WTC11 (cell line): ENCODE measurements around the gene IGFBP2. TPM values are rescaled to one million over a fixed set of nuclear protein-coding genes. Genes with fewer than 3 reads are reported as not detected.

ENCODE experiments used
- ATAC-seq: fragments of 200-7000 bp; cut with Tn5 transposase; 2 replicates; pipeline ENCODE4 v1.10.0; 2021; ENCODE audit warnings: mild to moderate bottlenecking, moderate library complexity
- CTCF ChIA-PET: fragments of 300-600 bp; sonication (Branson Sonifier 250); formaldehyde crosslinking; loops from one replicate; lab custom pipeline; 2021; ENCODE audit warnings: antibody characterized with exemption; lab: Charles Lee
- POLR2A ChIA-PET: fragments of 350-600 bp; sonication (Branson Sonifier 250); formaldehyde crosslinking; loops from one replicate; lab custom pipeline; 2021; ENCODE audit warnings: antibody characterized with exemption; lab: Charles Lee
- DNase-seq: peaks from one replicate; pipeline ENCODE4 v3.0.0; 2021; ENCODE audit warnings: low spot score
- H3K27ac Mint-ChIP-seq: 2 replicates; pipeline ENCODE4 v1.8.0; 2021; ENCODE audit warnings: mixed read lengths
- H3K27me3 Mint-ChIP-seq: 2 replicates; pipeline ENCODE4 v1.8.0; 2021; ENCODE audit warnings: low read depth, mild to moderate bottlenecking, moderate library complexity, mixed read lengths
- H3K36me3 Mint-ChIP-seq: 2 replicates; pipeline ENCODE4 v1.8.0; 2021; ENCODE audit warnings: mixed read lengths
- H3K4me1 Mint-ChIP-seq: 2 replicates; pipeline ENCODE4 v1.8.0; 2022; ENCODE audit warnings: mixed read lengths
- H3K4me3 Mint-ChIP-seq: 2 replicates; pipeline ENCODE4 v1.8.0; 2021; ENCODE audit warnings: mild to moderate bottlenecking, moderate library complexity, mixed read lengths
- H3K9me3 Mint-ChIP-seq: 2 replicates; pipeline ENCODE4 v1.8.0; 2021; ENCODE audit warnings: mixed read lengths
- AFF4 ChIP-seq: sonication (generic); formaldehyde crosslinking; IDR thresholded peaks from 2 replicates; pipeline ENCODE4 v1.8.1; 2023; ENCODE audit warnings: mild to moderate bottlenecking, missing genetic modification reagents, borderline replicate concordance
- CREM ChIP-seq: sonication (generic); formaldehyde crosslinking; IDR thresholded peaks from 2 replicates; pipeline ENCODE4 v1.8.1; 2022; ENCODE audit warnings: mild to moderate bottlenecking, missing genetic modification reagents, moderate library complexity
- EMX1 ChIP-seq: fragments of 250-450 bp; sonication (Bioruptor Pico); IDR thresholded peaks from 2 replicates; pipeline ENCODE4 v1.8.0; 2021; ENCODE audit warnings: mild to moderate bottlenecking
- MXD4 ChIP-seq: fragments of 250-450 bp; sonication (Bioruptor Pico); IDR thresholded peaks from 2 replicates; pipeline ENCODE4 v1.8.0; 2021; ENCODE audit warnings: mild to moderate bottlenecking, moderate library complexity, borderline replicate concordance
- NFE2L1 ChIP-seq: sonication (generic); formaldehyde crosslinking; IDR thresholded peaks from 2 replicates; pipeline ENCODE4 v1.8.1; 2023; ENCODE audit warnings: missing genetic modification reagents
- NR3C1 ChIP-seq: sonication (generic); formaldehyde crosslinking; conservative IDR thresholded peaks from 2 replicates; pipeline ENCODE4 v1.8.1; 2023; ENCODE audit warnings: low read depth, mild to moderate bottlenecking, missing genetic modification reagents
- RORB ChIP-seq: fragments of 250-450 bp; sonication (Bioruptor Pico); IDR thresholded peaks from 2 replicates; pipeline ENCODE4 v1.9.0; 2021; ENCODE audit warnings: mild to moderate bottlenecking
- STAT6 ChIP-seq: sonication (generic); formaldehyde crosslinking; conservative IDR thresholded peaks from 2 replicates; pipeline ENCODE4 v1.8.1; 2023; ENCODE audit warnings: mild to moderate bottlenecking, low read depth, missing genetic modification reagents, moderate library complexity
- TEAD4 ChIP-seq: sonication (generic); formaldehyde crosslinking; IDR thresholded peaks from 2 replicates; pipeline ENCODE4 v1.8.0; 2022; ENCODE audit warnings: mild to moderate bottlenecking, missing genetic modification reagents
- ZNF219 ChIP-seq: sonication (generic); formaldehyde crosslinking; IDR thresholded peaks from 2 replicates; pipeline ENCODE4 v1.8.0; 2023; ENCODE audit warnings: missing genetic modification reagents, mild to moderate bottlenecking, borderline replicate concordance
- ZNF232 ChIP-seq: sonication (generic); formaldehyde crosslinking; IDR thresholded peaks from 2 replicates; pipeline ENCODE4 v1.8.0; 2022; ENCODE audit warnings: mild to moderate bottlenecking, missing genetic modification reagents
- ZNF317 ChIP-seq: sonication (generic); formaldehyde crosslinking; IDR thresholded peaks from 2 replicates; pipeline ENCODE4 v1.8.1; 2023; ENCODE audit warnings: low read depth, mild to moderate bottlenecking, moderate library complexity, missing genetic modification reagents, borderline replicate concordance
- ZNF423 ChIP-seq: fragments of 250-450 bp; sonication (Bioruptor Pico); IDR thresholded peaks from 2 replicates; pipeline ENCODE4 v2.1.2; 2022; ENCODE audit warnings: mild to moderate bottlenecking, moderate library complexity
- ZNF512 ChIP-seq: sonication (generic); formaldehyde crosslinking; IDR thresholded peaks from 2 replicates; pipeline ENCODE4 v1.8.1; 2022; ENCODE audit warnings: missing genetic modification reagents, borderline replicate concordance
- total RNA-seq: library from RNA; stranded (reverse); gene quantifications from 3 replicates; pipeline ENCODE4 v1.2.3, GENCODE V29; 2021
- TF ChIP-seq, protein P1 (sequence below): sonication (generic); formaldehyde crosslinking; IDR thresholded peaks from 2 replicates; pipeline ENCODE4 v1.8.0; 2022; ENCODE audit warnings: missing genetic modification reagents
- TF ChIP-seq, protein P2 (sequence below): sonication (generic); formaldehyde crosslinking; IDR thresholded peaks from 2 replicates; pipeline ENCODE4 v1.8.1; 2023; ENCODE audit warnings: mild to moderate bottlenecking, missing genetic modification reagents

Gene IGFBP2
- total RNA-seq, 1 experiment from 2014 or later = 514 TPM

- H3K27ac Mint-ChIP-seq = peak overlapping the region; percentile 25
- CTCF ChIA-PET = no interaction called here
- TF ChIP-seq, protein P1, sequence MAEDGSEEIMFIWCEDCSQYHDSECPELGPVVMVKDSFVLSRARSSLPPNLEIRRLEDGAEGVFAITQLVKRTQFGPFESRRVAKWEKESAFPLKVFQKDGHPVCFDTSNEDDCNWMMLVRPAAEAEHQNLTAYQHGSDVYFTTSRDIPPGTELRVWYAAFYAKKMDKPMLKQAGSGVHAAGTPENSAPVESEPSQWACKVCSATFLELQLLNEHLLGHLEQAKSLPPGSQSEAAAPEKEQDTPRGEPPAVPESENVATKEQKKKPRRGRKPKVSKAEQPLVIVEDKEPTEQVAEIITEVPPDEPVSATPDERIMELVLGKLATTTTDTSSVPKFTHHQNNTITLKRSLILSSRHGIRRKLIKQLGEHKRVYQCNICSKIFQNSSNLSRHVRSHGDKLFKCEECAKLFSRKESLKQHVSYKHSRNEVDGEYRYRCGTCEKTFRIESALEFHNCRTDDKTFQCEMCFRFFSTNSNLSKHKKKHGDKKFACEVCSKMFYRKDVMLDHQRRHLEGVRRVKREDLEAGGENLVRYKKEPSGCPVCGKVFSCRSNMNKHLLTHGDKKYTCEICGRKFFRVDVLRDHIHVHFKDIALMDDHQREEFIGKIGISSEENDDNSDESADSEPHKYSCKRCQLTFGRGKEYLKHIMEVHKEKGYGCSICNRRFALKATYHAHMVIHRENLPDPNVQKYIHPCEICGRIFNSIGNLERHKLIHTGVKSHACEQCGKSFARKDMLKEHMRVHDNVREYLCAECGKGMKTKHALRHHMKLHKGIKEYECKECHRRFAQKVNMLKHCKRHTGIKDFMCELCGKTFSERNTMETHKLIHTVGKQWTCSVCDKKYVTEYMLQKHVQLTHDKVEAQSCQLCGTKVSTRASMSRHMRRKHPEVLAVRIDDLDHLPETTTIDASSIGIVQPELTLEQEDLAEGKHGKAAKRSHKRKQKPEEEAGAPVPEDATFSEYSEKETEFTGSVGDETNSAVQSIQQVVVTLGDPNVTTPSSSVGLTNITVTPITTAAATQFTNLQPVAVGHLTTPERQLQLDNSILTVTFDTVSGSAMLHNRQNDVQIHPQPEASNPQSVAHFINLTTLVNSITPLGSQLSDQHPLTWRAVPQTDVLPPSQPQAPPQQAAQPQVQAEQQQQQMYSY (CRISPR knock-in tag) = no peak
- TF ChIP-seq RORB (no peak), NFE2L1 (CRISPR knock-in tag) (no peak)
- TF ChIP-seq, all 79 proteins: peak for 0
- Mint-ChIP-seq H3K27me3 (peaks cover 4% of the 10 kb centered on the region), H3K9me3 (no peaks in the 10 kb centered on the region), H3K4me3 (peak overlapping the region; percentile 54), H3K36me3 (peaks cover 42% of the 10 kb centered on the region), H3K4me1 (peaks cover 46% of the 10 kb centered on the region)
- DNase-seq = no peak
- POLR2A ChIA-PET = no interaction called here
- ATAC-seq = no peak
Observed at GRCh38 chr2:216637472-216637871, 4.3 kb downstream of the IGFBP2 start.

GRCh38 chr2:216643986-216644659, 10.9 kb downstream of the IGFBP2 start:
- ChIA-PET POLR2A (interaction anchor here (0.9 kb wide), 1 partner anchor 38 kb away, joined by 3 read pairs; no protein-coding TSS in a partner anchor), CTCF (interaction anchor here (0.6 to 2.2 kb wide), 3 partner anchors 22 to 125 kb away, joined by 3 to 9 read pairs (median 3); no protein-coding TSS in a partner anchor)
- Mint-ChIP-seq H3K27ac (peak overlapping the region; percentile 79; the same call in 1 of the 2 replicates), H3K4me3 (no peak overlapping the region), H3K4me1 (peaks cover 63% of the 10 kb centered on the region), H3K27me3 (no peaks in the 10 kb centered on the region; the same call in 1 of the 2 replicates), H3K9me3 (peaks cover 12% of the 10 kb centered on the region), H3K36me3 (peaks cover 75% of the 10 kb centered on the region)
- ATAC-seq = peak; percentile 56
- TF ChIP-seq TEAD4 (CRISPR knock-in tag) (no peak), AFF4 (CRISPR knock-in tag) (no peak), ZNF219 (CRISPR knock-in tag) (no peak), EMX1 (CRISPR knock-in tag) (no peak), NR3C1 (CRISPR knock-in tag) (no peak), ZNF317 (CRISPR knock-in tag) (no peak), ZNF423 (no peak), CREM (CRISPR knock-in tag) (no peak), NFE2L1 (CRISPR knock-in tag) (no peak), ZNF232 (CRISPR knock-in tag) (no peak), STAT6 (CRISPR knock-in tag) (no peak), ZNF512 (CRISPR knock-in tag) (no peak), MXD4 (no peak)
- TF ChIP-seq, protein P2, sequence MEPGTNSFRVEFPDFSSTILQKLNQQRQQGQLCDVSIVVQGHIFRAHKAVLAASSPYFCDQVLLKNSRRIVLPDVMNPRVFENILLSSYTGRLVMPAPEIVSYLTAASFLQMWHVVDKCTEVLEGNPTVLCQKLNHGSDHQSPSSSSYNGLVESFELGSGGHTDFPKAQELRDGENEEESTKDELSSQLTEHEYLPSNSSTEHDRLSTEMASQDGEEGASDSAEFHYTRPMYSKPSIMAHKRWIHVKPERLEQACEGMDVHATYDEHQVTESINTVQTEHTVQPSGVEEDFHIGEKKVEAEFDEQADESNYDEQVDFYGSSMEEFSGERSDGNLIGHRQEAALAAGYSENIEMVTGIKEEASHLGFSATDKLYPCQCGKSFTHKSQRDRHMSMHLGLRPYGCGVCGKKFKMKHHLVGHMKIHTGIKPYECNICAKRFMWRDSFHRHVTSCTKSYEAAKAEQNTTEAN (CRISPR knock-in tag) = no peak
- DNase-seq = no peak
